ENCODE results near the gene METTL15.

DNA sequence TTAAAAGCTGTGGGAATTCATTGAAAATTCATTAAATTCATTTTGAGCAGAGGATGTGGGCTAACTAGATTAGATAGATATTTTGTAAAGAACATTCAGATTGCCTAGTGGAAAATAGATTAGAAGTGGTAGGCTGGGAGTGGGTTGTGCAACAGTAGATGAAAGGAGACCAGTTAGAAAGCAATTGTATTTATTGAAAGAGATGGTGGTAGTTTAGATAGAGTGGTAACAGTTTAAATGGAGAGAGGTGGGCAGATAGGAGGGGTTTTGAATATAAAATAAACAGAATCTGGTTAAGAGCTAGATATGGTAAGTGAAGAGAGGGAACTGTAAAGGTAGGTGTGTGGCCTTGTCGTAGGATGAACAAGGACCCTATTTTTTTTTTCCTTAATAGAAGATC lies 34.5 kb downstream of the METTL15 start:
- TF ChIP-seq, protein P1, sequence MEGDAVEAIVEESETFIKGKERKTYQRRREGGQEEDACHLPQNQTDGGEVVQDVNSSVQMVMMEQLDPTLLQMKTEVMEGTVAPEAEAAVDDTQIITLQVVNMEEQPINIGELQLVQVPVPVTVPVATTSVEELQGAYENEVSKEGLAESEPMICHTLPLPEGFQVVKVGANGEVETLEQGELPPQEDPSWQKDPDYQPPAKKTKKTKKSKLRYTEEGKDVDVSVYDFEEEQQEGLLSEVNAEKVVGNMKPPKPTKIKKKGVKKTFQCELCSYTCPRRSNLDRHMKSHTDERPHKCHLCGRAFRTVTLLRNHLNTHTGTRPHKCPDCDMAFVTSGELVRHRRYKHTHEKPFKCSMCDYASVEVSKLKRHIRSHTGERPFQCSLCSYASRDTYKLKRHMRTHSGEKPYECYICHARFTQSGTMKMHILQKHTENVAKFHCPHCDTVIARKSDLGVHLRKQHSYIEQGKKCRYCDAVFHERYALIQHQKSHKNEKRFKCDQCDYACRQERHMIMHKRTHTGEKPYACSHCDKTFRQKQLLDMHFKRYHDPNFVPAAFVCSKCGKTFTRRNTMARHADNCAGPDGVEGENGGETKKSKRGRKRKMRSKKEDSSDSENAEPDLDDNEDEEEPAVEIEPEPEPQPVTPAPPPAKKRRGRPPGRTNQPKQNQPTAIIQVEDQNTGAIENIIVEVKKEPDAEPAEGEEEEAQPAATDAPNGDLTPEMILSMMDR (IDR thresholded peaks at IDR 0.05; ENCODE audit: insufficient read depth, low read length, poor library complexity, severe bottlenecking), result no peak
- TF ChIP-seq EZH2phosphoT487 (conservative IDR thresholded peaks at IDR 0.05; ENCODE audit: low read length), result no peak
